Measurements from ENCODE around the gene C2CD4A. TPM values are rescaled to one million over a fixed set of nuclear protein-coding genes. Genes with fewer than 3 reads are reported as not detected.

Gene C2CD4A
- total and polyA plus RNA-seq, 2 donors: 0.05 to 0.11 TPM

DNA sequence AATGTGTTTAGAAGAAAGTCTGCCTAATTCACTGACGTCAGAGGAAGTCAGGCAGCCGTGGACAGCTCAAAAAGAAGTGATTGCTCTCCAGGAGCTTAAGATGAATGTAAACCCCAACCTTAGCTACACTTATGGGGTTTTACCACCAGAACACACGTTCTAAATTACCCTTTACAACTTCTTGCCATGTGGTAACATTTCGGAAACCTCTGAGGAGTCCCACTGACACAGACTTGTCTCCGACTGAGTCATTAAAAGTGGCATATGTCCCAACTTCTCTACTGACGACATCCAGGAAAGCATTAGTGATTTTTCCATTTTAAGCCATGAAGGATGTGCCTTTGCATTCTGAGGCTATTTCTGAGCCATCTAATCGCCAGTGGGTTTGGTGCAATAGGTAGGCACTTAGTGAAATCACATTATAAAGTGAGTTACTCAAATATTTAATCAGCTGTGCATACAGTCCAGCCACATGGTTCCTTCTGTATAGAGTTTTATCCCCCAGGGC lies 32.4 kb downstream of the C2CD4A start:
- Histone ChIP-seq H3K4me1 (ENCODE audit: insufficient read depth) (no peaks in the 10 kb centered on the region), H3K4me3 (ENCODE audit: low read depth, low read length) (no peak overlapping the region), H3K36me3 (ENCODE audit: insufficient read depth) (no peaks in the 10 kb centered on the region), H3K27ac (ENCODE audit: low read depth) (no peak overlapping the region)
- 20% methylated on average over 7 of the region's 7 CpGs for WGBS
- no peak for DNase-seq (ENCODE audit: extremely low spot score)

DNA sequence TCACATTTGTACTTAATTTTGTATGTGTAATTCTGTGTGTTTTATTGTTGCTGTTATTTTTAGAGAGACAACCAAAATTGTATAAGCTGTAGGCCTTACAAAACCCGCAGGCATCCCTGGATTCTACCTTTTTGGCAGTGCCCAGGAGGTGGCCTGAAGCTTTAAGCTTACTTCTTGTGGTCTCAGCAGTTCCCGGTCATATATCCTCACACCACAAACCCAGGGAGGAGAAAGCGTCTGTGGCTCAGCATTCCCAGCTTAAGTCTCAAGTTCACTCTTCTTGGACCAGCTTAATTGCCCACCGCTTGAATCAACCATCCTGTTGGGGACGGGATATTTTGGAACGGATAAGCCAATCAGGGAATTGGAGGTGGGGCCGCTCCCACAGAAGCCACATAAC lies 36.7 kb downstream of the C2CD4A start:
- no peak for DNase-seq (ENCODE audit: extremely low spot score)
- WGBS: 88% methylated on average over 7 of the region's 7 CpGs
- Histone ChIP-seq H3K27ac (ENCODE audit: low read depth) (no peak overlapping the region), H3K36me3 (ENCODE audit: insufficient read depth) (no peaks in the 10 kb centered on the region), H3K4me1 (ENCODE audit: insufficient read depth) (no peaks in the 10 kb centered on the region), H3K4me3 (ENCODE audit: low read depth, low read length) (no peak overlapping the region)

DNA sequence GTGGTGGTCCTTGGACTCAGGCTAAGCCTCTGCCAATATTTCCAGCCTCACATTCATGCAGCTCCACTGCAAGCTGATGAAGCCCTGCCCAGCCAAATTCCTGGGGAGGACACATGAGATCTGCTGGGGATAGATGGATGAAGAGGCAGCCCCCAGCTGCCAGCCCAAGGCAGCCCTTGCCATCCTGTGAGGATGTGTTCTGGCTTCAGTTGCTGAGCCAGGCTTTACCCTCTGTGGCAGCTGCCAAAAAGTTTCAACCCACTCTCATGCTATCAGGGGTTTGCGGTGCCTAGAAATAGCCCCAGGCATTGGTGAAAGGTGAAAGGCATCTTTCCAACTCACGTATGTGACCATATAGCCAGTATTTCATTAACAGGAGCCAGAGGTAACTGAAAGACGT lies 37.6 kb downstream of the C2CD4A start:
- Histone ChIP-seq H3K36me3 (ENCODE audit: insufficient read depth) (no peaks in the 10 kb centered on the region), H3K4me1 (ENCODE audit: insufficient read depth) (no peaks in the 10 kb centered on the region), H3K27ac (ENCODE audit: low read depth) (no peak overlapping the region), H3K4me3 (ENCODE audit: low read depth, low read length) (no peak overlapping the region)
- no peak for DNase-seq (ENCODE audit: extremely low spot score)
- 59% methylated on average over 3 of the region's 3 CpGs for WGBS

DNA sequence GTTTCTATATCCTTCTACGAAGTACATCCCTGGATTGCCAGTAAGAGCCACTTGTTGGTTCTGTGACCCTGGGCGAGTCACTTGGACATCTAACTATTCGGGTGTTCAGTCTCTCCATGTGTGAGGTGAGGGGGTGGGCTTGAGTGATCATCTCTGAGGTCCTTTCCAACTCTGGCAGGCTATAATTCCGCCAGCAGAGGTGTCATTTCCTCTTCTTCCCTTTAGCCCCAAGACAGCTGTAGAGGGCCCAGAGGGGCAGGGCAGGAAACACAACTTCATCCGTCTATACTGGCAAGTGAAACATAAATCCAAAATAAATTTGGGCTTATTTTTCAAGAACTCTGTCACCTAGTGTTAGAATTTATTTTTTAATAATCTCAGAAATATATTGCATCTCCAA lies 38.1 kb downstream of the C2CD4A start:
- Histone ChIP-seq H3K4me3 (ENCODE audit: low read depth, low read length) (no peak overlapping the region), H3K4me1 (ENCODE audit: insufficient read depth) (no peaks in the 10 kb centered on the region), H3K27ac (ENCODE audit: low read depth) (no peak overlapping the region), H3K36me3 (ENCODE audit: insufficient read depth) (no peaks in the 10 kb centered on the region)
- WGBS: 58% methylated on average over 5 of the region's 5 CpGs
- DNase-seq (ENCODE audit: extremely low spot score): no peak

DNA sequence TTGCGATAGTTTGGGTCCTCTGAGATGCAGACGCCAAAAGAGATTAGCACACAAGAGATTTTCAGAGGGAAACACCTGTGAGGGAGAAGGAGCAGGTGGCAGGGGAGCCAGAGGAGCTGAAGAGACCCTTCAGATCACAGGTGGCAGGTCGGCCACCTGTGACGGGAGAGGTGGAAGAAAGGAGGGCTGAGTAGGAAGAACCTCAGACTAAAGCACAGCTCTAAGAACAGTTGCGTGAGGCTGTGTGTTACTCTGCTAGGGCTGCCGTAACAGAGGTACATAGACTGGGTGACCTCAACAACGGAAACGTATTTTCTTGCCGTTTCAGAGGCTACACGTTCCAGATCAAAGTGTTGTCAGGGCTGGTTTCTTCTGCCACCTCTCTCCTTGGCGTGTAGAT lies 38.5 kb downstream of the C2CD4A start:
- no peaks in the 10 kb centered on the region for H3K36me3 ChIP-seq (ENCODE audit: insufficient read depth)
- no peak for DNase-seq (ENCODE audit: extremely low spot score)
- WGBS: 94% methylated on average over 11 of the region's 11 CpGs

DNA sequence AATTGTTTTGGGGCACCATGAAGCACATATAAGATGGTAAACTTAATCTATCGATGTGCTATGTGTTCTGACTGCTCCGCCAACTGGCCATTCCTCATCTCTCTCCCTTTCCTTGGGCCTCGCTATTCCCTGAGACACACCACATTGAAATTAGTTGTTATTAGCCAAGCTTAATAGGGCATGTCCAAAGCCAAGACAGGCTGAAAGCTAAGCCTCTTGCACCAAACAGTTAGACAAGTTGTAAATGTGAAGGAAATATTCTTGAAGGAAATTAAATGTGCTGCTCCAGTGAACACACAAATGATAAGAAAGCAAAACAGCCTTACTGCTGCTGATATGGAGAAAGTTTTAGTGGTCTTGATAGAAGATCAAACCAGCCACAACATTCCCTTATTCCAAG lies 39.3 kb downstream of the C2CD4A start:
- no peaks in the 10 kb centered on the region for H3K36me3 ChIP-seq (ENCODE audit: insufficient read depth)
- H3K27ac ChIP-seq (ENCODE audit: low read depth): no peak overlapping the region
- no peak for DNase-seq (ENCODE audit: extremely low spot score)
- WGBS: 91% methylated on average over 3 of the region's 3 CpGs
- no peak overlapping the region for H3K4me3 ChIP-seq (ENCODE audit: low read depth, low read length)
- H3K4me1 ChIP-seq (ENCODE audit: insufficient read depth): no peaks in the 10 kb centered on the region

More for the DNA sequence above, 38.5 kb downstream of the C2CD4A start:
- no peaks in the 10 kb centered on the region for H3K4me1 ChIP-seq (ENCODE audit: insufficient read depth)
- no peak overlapping the region for H3K27ac ChIP-seq (ENCODE audit: low read depth)
- H3K4me3 ChIP-seq (ENCODE audit: low read depth, low read length): no peak overlapping the region

DNA sequence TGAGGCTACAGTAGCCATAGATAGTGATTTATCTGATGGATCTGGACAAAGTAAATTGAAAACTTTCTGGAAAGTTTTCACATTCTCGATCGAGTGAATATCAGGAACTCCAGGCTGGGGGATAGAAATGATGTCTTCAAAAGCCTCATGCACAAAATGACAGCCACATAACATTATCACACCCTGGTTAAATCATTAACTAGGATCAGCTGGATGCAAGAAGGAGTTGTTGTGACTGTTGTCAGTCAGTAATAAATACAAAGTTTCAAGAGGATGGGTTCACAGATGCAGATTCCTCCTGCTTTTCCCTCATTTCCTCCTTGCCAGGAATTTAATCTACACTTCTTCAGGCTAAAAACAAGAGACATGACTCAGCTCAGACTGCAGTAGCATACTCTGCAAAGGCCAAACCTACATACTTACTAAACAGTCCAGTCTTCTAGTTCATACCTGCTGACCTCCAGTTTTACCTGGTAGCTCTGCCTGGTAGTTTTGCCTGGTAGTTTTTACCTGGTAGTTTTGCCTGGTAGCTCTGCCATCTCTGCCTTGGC lies 40.9 kb downstream of the C2CD4A start:
- H3K27ac ChIP-seq (ENCODE audit: low read depth): no peak overlapping the region
- no peak overlapping the region for H3K4me3 ChIP-seq (ENCODE audit: low read depth, low read length)
- H3K36me3 ChIP-seq (ENCODE audit: insufficient read depth): no peaks in the 10 kb centered on the region
- 53% methylated on average over 2 of the region's 2 CpGs for WGBS
- DNase-seq (ENCODE audit: extremely low spot score): no peak
- no peaks in the 10 kb centered on the region for H3K4me1 ChIP-seq (ENCODE audit: insufficient read depth)

DNA sequence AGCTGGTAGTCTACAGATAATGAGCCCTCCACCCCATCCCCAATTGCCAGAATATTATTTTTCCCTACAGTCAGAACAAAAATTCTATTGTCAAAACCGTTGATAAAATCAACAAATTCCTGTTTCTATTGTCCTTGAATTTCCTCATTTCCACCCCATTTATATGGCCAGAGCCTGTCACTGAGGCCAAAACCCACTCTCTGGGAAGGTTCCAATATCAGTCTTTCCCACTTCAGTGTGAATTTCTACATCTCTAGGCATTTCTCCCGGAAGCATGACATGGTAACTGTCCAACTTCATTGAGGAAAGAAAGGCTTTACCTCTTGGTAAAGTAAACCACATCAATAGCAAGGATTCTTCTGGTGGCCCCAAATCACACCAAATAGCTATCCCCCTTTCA lies 41.6 kb downstream of the C2CD4A start:
- Histone ChIP-seq H3K36me3 (ENCODE audit: insufficient read depth) (no peaks in the 10 kb centered on the region), H3K27ac (ENCODE audit: low read depth) (no peak overlapping the region), H3K4me1 (ENCODE audit: insufficient read depth) (no peaks in the 10 kb centered on the region), H3K4me3 (ENCODE audit: low read depth, low read length) (no peak overlapping the region)
- no peak for DNase-seq (ENCODE audit: extremely low spot score)
- 70% methylated on average over 2 of the region's 2 CpGs for WGBS

DNA sequence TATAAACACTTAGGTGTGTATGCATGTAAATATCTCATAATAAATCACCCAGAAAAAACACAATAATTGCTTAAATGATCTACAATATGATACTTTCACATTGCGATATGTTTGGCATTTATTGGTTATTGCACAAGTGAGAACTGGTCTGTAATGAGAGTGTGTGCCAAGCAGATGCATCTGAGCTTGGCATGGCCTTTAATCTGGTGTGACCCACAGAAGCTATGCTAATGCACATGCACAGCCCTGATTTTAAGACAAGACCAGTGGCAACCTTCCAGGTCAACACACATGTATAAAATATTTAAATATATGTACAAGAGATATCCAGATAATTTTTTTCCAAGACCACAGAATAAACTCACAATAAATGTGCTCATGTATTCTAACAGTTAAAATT lies 42.7 kb downstream of the C2CD4A start:
- Histone ChIP-seq H3K36me3 (ENCODE audit: insufficient read depth) (no peaks in the 10 kb centered on the region), H3K4me3 (ENCODE audit: low read depth, low read length) (no peak overlapping the region), H3K27ac (ENCODE audit: low read depth) (no peak overlapping the region), H3K4me1 (ENCODE audit: insufficient read depth) (no peaks in the 10 kb centered on the region)
- no peak for DNase-seq (ENCODE audit: extremely low spot score)
- WGBS: 83% methylated on average over 1 of the region's 1 CpG

DNA sequence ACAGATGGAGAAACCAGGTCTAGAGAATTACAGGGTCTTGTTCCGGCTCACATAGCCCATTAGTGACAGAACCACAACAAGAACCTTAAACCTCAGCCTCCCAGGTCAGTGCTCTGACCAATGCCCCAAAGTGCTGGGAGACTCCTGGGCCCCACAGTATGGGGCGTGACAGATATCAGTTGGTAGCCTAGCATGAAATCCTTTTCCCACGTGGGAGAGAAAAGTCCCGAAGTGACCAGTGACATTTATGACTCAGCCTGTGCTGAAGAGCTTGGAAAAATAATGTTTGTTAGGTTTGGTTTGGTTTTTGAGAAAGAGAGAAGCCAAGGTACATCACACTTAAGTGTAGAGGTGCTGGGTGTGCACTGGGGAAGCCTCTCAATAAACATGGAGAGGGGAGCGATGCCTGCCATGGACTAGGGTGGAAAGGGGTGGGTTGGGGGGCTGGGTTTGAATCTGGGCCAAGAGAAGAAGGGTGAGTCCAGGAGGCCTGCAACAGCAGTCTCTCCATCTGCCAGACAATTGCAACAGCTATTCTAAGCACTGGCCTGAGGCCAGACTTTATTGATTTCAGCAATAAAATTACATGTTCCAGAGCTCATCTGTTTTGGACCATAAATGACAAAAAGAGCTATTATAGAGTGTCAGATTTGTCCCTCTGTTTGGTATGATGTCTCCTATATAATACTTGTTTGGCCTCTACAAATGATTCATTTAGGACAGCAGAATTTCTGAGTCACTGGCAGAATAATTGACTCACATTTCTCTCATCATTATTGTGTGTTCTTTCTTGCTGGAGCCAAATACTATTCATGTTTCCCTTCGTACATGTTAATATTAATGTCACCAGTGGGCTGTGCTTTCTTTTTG lies 43.4 kb downstream of the C2CD4A start:
- H3K27ac ChIP-seq (ENCODE audit: low read depth): no peak overlapping the region
- no peak for DNase-seq (ENCODE audit: extremely low spot score)
- 41% methylated on average over 6 of the region's 6 CpGs for WGBS

DNA sequence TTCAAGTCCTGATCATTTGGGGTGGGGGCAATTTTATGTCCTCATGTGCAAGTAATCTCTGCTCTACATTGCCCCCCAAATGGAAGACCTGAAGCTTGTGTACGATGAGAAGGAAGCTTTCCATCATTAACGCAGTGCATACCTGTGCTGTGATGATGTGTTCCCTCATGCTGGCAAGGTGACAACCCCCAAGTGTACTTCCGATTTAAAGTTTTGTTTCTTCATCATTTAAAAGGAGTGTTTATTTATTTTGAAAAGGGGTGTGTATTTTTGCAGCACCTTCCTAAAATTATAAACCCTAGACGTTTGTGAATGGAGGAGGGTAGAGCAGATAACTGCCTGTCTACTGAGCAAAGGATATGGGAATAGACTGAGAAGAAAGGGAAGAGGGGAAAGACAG lies 45.3 kb downstream of the C2CD4A start:
- H3K27ac ChIP-seq (ENCODE audit: low read depth): no peak overlapping the region
- no peak for DNase-seq (ENCODE audit: extremely low spot score)

More for the DNA sequence above, 43.4 kb downstream of the C2CD4A start:
- no peak overlapping the region for H3K4me3 ChIP-seq (ENCODE audit: low read depth, low read length)
- no peaks in the 10 kb centered on the region for H3K36me3 ChIP-seq (ENCODE audit: insufficient read depth)
- no peaks in the 10 kb centered on the region for H3K4me1 ChIP-seq (ENCODE audit: insufficient read depth)

DNA sequence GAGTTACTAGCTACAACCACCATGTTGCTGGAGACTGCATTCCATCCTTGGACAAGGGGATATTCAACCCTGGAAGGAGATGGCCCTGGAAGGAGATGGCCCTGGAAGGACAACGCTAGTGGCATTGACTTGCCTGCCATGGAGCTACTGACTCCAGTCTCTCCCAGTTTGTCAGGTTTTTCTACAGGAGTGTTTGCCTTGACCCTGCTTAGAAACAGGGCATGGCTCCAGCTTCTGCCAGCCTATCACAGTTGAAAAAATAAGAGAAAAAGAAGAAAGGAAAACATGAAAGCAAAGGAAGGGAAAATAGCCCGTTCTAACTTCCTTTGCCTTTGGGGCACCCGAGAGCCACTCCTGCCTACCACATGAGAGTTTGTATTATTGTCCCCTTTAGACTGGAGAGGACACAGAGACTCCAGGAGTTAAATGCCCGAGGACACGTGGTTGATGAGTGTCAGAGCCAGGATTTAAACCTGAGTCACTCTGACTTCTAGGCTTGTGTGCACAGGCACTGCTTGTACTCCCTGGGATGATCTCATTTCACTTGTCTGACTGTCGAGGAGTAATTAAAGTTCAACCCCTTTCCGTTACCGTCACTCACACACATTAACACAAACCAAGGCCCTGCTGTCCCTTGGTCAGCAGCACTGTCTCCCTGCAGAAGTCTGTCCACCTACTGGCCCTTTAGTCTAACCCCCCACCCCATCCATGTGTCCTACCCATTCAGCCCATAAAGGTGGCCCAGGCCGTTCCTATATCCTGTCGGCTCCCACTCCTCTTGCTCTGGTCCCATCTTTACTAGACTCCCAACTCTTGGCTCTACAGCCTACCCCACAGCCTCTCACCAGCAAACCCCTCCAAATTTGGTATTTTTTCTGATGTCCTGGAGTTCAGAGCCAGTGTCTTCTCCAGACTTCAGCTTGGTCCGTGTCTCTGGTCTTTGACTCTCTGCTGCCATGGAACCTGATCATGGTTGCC lies 46.1 kb downstream of the C2CD4A start:
- no peaks in the 10 kb centered on the region for H3K4me1 ChIP-seq (ENCODE audit: insufficient read depth)
- WGBS: 80% methylated on average over 11 of the region's 11 CpGs
- no peaks in the 10 kb centered on the region for H3K36me3 ChIP-seq (ENCODE audit: insufficient read depth)
- H3K4me3 ChIP-seq (ENCODE audit: low read depth, low read length): no peak overlapping the region
- no peak overlapping the region for H3K27ac ChIP-seq (ENCODE audit: low read depth)
- DNase-seq (ENCODE audit: extremely low spot score): no peak

More for the DNA sequence above, 45.3 kb downstream of the C2CD4A start:
- Histone ChIP-seq H3K4me1 (ENCODE audit: insufficient read depth) (no peaks in the 10 kb centered on the region), H3K36me3 (ENCODE audit: insufficient read depth) (no peaks in the 10 kb centered on the region), H3K4me3 (ENCODE audit: low read depth, low read length) (no peak overlapping the region)
- 63% methylated on average over 4 of the region's 4 CpGs for WGBS

DNA sequence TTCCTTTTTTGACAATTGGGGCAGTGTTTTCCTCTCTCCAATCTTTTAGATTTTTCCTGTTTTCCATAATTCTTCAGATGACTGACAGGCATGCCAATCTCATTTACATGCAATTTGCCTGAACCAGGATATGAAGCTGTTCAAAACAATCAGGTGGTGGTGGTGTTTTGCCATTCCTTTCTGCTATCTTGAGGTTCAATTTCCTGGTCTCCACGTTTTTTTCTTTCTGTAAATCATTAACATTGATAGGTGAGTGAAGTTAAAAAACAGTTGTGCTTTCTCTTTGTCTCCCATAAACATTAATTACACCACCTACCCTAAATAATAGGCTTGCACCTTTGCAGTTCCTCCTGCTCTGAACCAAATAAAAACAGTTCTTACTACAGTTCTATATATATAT lies 49.1 kb downstream of the C2CD4A start:
- 19% methylated on average over 1 of the region's 1 CpG for whole genome bisulfite sequencing
- no peak overlapping the region for H3K27ac ChIP-seq (ENCODE audit: low read depth)
- H3K4me1 ChIP-seq (ENCODE audit: insufficient read depth): no peaks in the 10 kb centered on the region
- no peaks in the 10 kb centered on the region for H3K36me3 ChIP-seq (ENCODE audit: insufficient read depth)
- DNase-seq (ENCODE audit: extremely low spot score): no peak
- H3K4me3 ChIP-seq (ENCODE audit: low read depth, low read length): no peak overlapping the region
